ENCODE measurements around the gene DSG3.
"Not testable (repeated sequence)": the region's sequence is repeated elsewhere in the genome, so short reads cannot be mapped to it uniquely, and the experiment has no call there.

Gene DSG3

GRCh38 chr18:31493171-31493570 lies 45.6 kb downstream of the DSG3 start:
- DNase-seq: no peak

- DNase-seq: no peak
Observed at GRCh38 chr18:31493941-31494340, 46.4 kb downstream of the DSG3 start.

GRCh38 chr18:31494705-31495244 lies 47.2 kb downstream of the DSG3 start:
- not testable (repeated sequence) for DNase-seq

GRCh38 chr18:31497404-31497835 lies 49.9 kb downstream of the DSG3 start:
- no peak for DNase-seq

- DNase-seq: no peak
Observed at GRCh38 chr18:31497836-31498573, 50.5 kb downstream of the DSG3 start, which contains the start of gene DSG2. Gene DSG2, plus strand, starts transcription at chr18:31498177. Its CDS starts 75 bp downstream, at chr18:31498252.

- DNase-seq: no peak
Observed at GRCh38 chr18:31498574-31499524, 51.3 kb downstream of the DSG3 start.

- no peak for DNase-seq
Observed at GRCh38 chr18:31500051-31500688, 52.6 kb downstream of the DSG3 start.

- no peak for DNase-seq
Observed at GRCh38 chr18:31503011-31503410, 55.5 kb downstream of the DSG3 start.

- no peak for DNase-seq
Observed at GRCh38 chr18:31504455-31505147, 57.1 kb downstream of the DSG3 start.

GRCh38 chr18:31505156-31505555 lies 57.6 kb downstream of the DSG3 start:
- no peak for DNase-seq

- no peak for DNase-seq
Observed at GRCh38 chr18:31506024-31506742, 58.6 kb downstream of the DSG3 start.

GRCh38 chr18:31507124-31507523 lies 59.6 kb downstream of the DSG3 start:
- DNase-seq: not testable (repeated sequence)

GRCh38 chr18:31508781-31509180 lies 61.2 kb downstream of the DSG3 start:
- no peak for DNase-seq

GRCh38 chr18:31509571-31509970 lies 62.0 kb downstream of the DSG3 start:
- DNase-seq: no peak

- no peak for DNase-seq
Observed at GRCh38 chr18:31510319-31510718, 62.8 kb downstream of the DSG3 start.

GRCh38 chr18:31511098-31511497 lies 63.6 kb downstream of the DSG3 start:
- DNase-seq: no peak

GRCh38 chr18:31512203-31512764 lies 64.7 kb downstream of the DSG3 start:
- DNase-seq: no peak

- no peak for DNase-seq
Observed at GRCh38 chr18:31513189-31513935, 65.8 kb downstream of the DSG3 start.

- DNase-seq: no peak
Observed at GRCh38 chr18:31516437-31516836, 68.9 kb downstream of the DSG3 start.

GRCh38 chr18:31526374-31526773 lies 78.8 kb downstream of the DSG3 start:
- no peak for DNase-seq
